Measurements from ENCODE around the gene GLS. TPM values are rescaled to one million over a fixed set of nuclear protein-coding genes. Genes with fewer than 3 reads are reported as not detected.
A peak's percentile ranks its signal among the peaks of the same experiment; 100 is the strongest.
"Not testable (repeated sequence)": the region's sequence is repeated elsewhere in the genome, so short reads cannot be mapped to it uniquely, and the experiment has no call there.

The GLS gene
- total RNA-seq, 1 donor from 2014 or later = 165 TPM

DNA sequence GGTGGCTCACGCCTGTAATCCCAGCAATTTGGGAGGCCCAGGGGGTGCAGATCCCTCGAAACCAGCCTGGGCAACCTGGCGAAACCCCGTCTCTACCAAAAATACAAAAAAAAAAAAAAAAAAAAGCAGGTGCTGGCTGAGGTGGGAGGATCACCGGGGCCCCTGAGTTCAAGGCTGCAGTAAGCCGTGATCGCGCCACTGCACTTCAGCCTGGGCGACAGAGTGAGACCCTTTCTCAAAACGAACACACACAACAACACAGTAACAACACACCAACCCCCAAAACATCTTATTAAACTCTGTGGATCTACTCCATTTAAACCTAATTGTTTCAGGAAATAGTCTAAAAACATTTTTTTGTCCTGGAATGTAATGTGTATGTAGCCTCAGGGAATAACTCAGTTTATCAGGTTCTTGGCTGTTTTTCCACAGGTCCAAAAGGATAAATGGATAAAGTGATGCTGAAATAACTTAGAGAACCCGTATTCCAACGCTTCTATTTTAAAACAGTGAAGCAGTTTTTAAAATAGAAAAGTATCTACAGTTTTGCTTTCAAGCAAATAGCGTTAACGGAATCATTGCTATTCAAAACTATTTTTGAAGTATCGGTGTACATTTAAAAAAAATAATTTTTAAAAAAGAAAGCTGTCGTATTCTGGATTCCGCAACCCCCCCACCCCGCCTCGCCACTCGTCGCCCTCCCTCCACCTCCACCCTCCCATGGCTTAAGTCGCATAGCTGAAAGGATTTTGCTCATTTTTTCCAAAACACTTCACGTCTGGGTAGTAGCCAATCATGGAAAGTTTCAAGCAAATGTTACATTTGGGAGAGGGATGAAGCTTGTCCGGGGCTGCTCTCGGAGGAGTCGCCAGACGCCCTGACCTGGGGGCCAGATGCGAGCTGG is 895 bp upstream of the GLS start:
- DNase-seq (ENCODE audit: low spot score) = no peak
- intact Hi-C loops (cut with DNase I) = no loop called here
- no peak for ATAC-seq

DNA sequence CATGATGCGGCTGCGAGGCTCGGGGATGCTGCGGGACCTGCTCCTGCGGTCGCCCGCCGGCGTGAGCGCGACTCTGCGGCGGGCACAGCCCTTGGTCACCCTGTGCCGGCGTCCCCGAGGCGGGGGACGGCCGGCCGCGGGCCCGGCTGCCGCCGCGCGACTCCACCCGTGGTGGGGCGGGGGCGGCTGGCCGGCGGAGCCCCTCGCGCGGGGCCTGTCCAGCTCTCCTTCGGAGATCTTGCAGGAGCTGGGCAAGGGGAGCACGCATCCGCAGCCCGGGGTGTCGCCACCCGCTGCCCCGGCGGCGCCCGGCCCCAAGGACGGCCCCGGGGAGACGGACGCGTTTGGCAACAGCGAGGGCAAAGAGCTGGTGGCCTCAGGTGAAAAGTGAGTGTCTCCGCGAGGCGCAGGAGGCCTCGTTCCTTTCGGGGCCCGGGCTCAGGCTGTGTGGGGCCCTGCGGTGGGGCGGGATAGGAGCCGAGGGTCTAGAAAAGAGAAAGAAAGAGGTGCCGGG is 520 bp downstream of the GLS start:
- intact Hi-C loops (cut with DNase I) = no loop called here
- no peak for ATAC-seq

DNA sequence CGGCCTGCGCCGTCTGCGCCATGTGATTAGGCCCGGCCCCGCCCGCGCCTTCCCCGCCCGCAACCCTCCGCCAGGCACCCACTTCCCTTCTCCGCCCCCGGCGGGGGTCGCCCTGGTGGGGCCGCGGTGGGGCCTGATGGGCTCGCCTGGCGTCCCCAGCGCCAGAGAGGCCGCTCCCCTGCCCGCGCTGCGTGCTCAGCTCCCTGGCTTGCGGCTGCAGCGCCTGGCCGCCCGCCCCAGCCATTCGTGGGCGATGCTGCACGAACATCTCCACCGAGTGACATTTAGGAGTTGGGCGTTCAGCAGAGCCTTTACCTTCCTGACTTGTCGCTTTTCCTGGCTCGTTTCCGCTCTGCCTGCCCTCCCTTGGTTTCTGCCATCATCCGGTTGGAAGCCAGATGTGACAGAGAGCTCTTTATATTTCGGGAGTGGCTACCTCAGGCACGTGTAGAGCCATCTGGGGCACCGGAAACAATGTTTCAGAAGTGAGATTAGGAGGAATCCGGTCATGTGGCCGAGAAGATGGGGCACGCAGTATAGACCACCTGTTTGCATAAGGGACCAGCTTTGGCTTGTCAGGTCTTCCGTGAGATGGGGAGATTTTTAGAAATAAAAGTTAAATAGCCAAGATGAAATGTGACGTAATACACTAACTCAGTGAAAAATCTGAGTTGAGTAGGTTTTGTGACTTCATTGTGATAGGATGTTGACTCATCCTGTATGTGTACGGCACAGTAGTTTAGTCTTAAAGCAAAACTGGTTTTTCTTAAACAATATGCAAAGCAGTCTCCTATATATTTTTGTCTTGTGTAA is 1.2 kb downstream of the GLS start:
- DNase-seq (ENCODE audit: low spot score) = peak; percentile 77
- intact Hi-C loops (cut with DNase I) = no loop called here
- peak; percentile 6 for ATAC-seq

More for the DNA sequence above, 520 bp downstream of the GLS start:
- DNase-seq (ENCODE audit: low spot score) = no peak

DNA sequence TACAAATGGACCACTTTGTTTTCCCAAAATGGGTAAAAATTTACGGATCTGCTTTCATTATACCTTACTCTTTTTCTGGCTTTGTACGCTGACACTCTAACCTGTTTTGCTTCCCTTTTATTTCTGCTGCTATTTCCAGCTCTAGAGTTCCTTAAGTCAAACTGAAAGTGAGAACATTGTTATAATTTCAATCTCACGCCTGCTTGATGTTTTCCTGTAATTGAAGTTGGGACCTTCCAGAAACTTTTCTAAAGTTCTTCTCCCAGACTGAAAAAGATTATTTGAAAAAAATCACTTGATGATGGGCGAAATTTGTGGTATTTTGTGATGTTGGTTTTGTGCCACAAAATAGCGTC is 1.8 kb downstream of the GLS start:
- DNase-seq (ENCODE audit: low spot score) (no peak), ATAC-seq (no peak)
- intact Hi-C loops (cut with DNase I) = no loop called here

DNA sequence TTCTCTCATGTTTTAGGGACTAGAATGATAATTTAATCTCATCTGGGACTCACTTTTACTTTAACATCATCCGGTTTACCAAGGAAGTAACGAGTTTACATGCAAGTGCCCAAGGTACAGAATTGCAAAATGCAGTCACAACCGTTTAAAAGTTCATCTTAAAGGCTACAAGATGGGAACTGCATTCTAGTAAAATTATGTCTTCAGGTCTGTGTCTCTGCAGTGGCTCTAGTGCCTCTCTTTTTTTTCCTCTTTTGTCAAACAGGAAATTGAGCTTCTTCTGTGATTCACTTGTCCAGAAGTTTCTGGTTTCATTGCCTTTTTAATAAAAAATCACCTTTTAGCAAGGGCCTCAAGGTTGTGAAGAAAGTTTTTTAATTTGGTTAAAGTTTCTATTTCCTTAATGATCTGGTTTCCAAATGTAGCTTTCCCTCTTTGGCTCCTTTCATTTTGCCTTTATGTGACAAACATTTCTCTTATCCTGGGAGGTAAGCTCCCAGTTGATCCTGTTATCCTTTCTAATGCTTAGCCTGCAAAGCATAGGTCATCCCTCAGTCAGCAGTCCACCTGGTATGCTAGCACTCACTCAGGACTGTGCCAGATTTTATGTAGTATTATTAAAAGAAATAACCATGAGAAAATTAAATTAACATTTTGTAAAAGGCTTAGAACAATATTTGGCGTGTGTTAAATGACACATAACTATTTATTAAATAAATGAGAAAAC is 2.4 kb downstream of the GLS start:
- intact Hi-C loops (cut with DNase I) = no loop called here
- ATAC-seq (no peak), DNase-seq (ENCODE audit: low spot score) (no peak)

DNA sequence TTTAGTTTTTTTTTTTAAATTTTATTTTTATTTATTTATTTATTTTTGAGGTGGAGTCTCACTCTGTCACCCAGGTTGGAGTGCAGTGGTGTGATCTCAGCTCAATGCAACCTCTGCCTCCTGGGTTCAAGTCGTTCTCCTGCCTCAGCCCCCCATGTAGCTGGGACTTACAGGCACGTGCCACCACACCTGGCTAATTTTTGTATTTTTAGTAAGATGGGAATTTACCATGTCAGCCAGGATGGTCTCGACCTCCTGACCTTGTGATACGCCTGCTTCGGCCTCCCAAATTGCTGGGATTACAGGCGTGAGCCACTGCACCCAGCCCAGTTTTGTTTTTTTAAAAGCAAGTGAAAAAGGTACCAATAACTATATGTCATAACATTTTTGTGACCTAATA is 5.2 kb downstream of the GLS start:
- intact Hi-C loops (cut with DNase I); DNase-seq (ENCODE audit: low spot score); ATAC-seq: not testable (repeated sequence)

DNA sequence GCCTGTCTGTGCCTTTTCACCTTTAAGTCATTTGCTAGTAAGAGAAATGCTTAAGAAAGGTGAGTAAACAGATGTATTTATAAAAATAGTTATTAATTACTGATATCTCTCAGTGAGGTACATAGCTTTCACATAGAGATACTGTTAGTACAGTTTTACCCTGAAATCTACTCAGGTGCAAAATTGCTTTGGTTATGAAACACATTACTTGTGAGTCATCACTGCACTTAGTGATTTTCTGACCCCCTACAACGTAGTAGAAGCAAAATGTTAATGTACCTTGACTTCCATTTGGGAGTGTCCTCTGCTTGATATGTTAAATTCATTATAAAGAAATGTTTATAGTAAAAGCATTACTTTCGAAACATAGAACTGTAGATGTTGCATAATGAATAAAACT is 6.5 kb downstream of the GLS start:
- ATAC-seq = no peak
- DNase-seq (ENCODE audit: low spot score) = no peak
- intact Hi-C loops (cut with DNase I) = no loop called here

DNA sequence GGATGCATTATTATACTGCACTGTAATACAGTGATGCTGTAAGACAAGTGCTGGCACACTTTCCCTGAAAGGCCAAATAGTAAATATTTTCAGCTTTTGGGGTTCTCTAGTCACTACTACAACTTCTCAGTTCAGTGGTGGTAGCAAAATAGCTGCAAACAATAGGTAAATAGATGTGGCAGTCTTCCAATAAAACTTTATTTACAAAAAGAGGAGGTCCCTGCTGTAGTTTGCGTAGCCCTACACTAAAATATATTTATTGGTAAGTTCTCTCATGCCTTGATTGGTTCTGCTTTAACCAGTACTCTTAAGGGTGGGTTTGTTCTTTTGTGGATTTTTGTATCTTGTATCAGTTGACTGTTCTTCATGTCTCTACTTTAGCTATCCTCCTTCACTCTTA is 7.8 kb downstream of the GLS start:
- ATAC-seq (no peak), DNase-seq (ENCODE audit: low spot score) (no peak)
- intact Hi-C loops (cut with DNase I) = no loop called here

DNA sequence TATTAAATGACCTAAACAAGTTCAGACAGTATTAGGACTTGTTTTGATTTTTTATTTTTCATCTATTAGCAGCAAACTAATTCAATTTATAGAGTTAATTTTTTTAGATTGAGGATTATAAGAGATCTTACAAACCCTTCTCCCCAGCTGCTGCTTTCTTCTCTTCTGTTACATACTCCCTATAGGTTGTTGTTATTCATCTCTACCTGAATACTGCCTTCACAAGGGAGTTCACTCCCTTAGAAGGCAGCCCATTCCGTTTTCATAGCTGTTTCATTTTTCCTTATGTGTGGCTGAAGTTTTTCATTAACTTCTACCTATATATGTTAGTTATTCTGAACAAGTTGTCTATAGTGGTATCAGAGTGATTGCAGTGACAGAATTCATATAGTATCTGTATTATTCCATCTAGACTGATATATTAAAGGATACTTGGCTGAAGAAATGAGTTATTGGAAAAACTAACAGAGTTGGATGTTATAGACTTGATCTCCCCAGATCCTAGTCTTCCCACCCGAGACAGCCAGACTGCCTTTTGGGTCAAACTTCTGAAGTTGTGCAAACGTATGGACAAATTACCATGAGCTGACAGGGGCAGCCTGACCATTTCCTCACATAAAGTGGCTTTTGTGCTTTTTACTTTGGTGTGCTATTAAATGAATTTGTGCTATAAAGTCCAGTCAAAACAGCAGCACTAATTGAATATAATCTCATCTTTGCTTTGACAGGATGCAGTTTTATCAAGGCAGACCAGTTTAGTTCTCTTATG is 8.7 kb downstream of the GLS start:
- DNase-seq (ENCODE audit: low spot score) (no peak), ATAC-seq (no peak)
- intact Hi-C loops (cut with DNase I) = no loop called here

DNA sequence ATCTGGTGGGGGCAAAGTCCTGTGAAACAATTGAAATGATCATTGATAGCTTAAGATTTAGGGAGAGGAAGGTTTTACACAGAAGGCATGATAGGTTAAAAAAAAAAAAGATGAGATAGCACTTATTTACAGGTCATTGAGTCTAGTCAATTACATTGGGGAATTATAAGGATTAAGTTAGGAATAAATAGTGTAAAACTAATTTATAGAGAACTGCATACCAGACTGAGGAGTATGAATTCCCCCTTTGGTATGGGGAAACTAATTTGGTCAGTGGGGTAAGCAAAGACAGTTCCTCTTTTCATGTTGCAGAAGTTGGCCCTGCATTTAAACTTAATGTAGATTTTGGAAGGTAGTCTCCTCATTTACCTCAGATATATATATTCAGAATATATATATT is 10.8 kb downstream of the GLS start:
- ATAC-seq (peak; percentile 46), DNase-seq (ENCODE audit: low spot score) (no peak)
- intact Hi-C loops (cut with DNase I) = no loop called here

DNA sequence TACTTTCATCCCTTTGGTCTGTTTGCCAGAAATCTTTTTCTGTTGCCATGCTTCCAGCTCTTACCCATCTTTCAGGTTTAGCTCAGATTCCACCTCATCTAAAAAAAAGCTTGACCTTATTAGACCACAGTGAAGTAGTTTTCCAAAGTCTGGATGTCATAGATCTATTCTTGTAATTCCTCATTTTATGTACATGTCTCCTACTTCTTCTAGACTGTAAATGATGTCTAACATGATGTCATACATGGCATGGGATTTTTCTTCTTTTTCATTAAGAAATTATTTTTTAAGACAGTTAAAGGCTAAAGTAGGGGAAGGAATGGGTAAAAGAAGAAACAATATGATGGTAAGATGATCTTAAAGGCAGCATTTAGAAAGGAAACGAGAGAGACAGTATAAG is 11.3 kb downstream of the GLS start:
- ATAC-seq = no peak
- intact Hi-C loops (cut with DNase I) = no loop called here
- no peak for DNase-seq (ENCODE audit: low spot score)

DNA sequence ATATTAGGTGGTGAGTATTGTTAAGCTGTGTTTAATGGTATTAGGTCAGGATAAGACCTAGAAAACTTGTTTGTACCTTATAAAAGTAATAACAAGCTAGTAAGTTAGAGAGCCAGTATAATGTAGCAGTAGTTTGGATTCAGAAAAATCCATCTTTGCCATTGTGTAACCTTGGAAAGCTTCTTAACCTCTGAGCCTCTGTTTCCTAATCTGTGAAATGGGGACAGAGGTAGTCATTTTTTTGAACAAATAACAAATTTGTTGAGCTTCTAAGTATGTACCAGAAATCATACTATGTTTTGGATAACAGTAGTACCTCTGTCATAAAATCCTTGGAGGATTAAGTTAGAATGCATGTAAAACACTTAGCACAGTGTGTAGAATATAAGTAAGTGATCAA is 12.5 kb downstream of the GLS start:
- DNase-seq (ENCODE audit: low spot score) (no peak), ATAC-seq (no peak)
- intact Hi-C loops (cut with DNase I) = no loop called here

DNA sequence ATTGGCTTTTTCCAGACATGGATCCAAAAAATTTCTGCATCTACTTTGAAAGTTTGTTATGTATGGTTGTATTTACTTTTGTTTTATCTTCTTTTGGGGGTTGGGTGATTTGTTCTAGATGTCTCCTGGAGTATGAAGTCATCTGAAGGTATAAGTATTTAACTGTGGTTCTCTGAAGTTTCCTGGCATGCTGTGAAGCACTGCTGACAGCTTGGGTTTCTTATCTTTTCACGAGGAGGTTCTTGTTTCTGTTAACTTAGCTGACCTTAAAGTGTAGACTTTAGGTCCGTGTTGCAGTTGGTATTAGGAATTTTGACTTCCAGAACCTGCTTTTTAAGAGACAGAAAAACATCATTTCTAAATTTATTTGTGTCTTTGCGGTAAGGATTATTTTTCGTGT is 15.9 kb downstream of the GLS start:
- no peak for ATAC-seq
- intact Hi-C loops (cut with DNase I) = no loop called here

DNA sequence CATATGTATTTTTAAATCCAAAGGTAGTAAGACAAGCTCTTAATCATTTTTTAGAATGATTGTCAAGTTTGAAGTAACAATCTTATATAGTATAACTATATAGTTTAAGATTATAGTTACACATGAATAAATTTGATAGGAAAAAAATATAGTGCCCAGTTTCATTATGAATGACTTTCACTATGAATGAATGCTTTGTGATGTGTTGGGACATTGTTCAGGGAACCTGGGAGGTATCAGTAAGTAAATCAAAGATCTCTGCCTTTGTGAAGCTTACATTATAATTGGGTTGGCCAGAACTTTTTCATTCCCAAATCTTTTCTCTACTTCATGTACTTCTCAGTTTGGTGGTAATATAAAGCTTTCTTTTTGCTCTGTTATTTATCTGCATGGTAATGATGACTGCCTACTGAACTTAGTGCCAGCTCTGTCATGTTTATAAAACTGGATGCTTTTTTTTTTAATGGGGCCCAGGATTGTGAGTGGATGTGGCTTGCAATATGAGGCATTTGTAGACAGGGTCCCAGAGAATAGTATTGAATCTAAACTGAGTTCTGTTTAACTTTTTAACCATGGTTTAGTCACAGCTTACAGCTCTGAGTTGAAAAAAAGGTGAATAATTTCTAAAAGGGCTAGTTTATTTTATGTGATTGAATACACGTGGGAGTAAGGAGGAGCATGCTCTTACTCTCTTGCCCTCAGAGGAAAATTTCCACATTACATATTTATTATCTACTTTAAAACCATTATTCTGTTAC is 23.3 kb downstream of the GLS start:
- intact Hi-C loops (cut with DNase I) = no loop called here
- no peak for ATAC-seq

More for the DNA sequence above, 15.9 kb downstream of the GLS start:
- no peak for DNase-seq (ENCODE audit: low spot score)

DNA sequence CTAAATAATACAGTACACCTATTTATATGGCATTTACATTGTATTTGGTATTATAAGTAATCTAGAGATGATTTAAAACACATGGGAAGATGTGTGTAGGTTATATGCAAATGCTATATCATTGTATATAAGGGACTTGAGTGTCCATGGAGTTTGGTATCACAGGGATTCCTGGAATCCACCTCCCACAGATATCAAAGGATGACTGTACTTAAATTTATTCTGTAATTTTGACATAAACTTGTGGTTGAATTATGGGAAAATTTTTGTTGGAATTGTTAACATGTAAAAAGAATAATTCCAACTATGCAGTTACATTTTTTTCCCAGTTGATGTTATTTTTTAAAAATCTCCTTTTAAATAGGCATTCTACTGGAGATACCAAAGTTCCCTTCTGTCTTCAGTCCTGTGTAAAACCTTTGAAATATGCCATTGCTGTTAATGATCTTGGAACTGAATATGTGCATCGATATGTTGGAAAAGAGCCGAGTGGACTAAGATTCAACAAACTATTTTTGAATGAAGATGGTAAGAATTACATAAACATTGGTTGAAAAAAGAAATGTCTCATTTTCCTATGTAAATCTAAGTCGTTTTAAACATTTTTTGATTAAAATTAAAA is 24.1 kb downstream of the GLS start:
- intact Hi-C loops (cut with DNase I) = no loop called here
- ATAC-seq (no peak), DNase-seq (ENCODE audit: low spot score) (no peak)

More for the DNA sequence above, 23.3 kb downstream of the GLS start:
- DNase-seq (ENCODE audit: low spot score) = no peak

DNA sequence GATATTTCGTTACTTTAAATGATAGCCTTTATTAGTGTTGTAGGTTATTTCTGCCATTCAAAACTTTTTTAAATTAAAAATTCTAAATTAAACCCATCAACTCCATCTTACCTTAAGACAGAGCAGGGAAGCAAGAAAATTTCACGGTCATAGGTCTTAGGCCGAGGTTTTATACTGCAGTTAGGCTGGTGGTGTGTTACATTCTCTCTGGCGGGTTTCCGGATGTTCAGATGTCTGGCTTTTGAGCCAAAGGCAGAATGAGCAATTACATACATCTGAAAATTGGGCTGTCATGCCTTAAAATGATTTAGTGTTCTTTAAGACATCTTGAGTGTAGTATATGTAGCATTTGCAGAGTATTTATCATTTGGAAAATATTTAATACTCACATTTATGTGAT is 27.9 kb downstream of the GLS start:
- no peak for DNase-seq (ENCODE audit: low spot score)
- no peak for ATAC-seq
- intact Hi-C loops (cut with DNase I) = no loop called here

DNA sequence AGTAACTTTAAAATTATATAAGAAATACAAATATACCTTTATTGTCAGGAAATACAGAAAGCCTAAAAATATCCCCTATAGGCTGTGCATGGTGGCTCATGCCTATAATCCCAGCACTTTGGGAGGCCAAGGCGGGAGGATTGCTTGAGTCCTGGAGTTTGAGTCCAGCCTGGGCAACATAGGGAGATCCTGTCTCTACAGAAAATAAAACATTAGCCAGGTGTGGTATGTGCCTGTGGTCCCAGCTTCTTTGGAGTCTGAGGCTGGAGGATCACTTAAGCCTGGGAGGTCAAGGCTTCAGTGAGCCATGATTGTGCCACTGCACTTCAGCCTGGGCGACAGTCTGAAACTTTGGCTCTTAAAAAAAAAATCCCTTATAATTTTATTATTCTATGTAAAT is 29.1 kb downstream of the GLS start:
- ATAC-seq (no peak), DNase-seq (ENCODE audit: low spot score) (no peak)
- intact Hi-C loops (cut with DNase I) = no loop called here

Data from sciatic nerve (tissue), 2 donors.